ENCODE results near the gene RHEBL1.

DNA sequence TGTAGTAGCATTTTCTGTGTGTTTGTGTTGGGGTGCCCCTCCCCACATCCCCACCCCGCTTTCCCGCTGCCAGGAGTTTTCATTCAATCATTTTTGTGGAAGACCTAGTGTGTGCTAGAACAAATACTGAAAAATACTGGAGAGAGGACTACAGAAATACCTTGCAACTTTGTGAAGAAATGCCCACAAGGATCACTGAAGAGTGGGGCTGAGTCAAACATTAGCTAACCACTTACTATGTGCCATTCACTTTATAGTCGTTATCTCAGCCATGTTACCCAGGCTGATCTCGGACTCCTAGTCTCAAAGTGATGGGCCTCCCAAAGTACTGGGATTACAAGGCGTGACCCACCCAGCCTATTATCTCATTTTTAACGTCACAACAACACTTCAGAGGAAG, 41.4 kb upstream of the RHEBL1 start:
- TF ChIP-seq, protein P1, sequence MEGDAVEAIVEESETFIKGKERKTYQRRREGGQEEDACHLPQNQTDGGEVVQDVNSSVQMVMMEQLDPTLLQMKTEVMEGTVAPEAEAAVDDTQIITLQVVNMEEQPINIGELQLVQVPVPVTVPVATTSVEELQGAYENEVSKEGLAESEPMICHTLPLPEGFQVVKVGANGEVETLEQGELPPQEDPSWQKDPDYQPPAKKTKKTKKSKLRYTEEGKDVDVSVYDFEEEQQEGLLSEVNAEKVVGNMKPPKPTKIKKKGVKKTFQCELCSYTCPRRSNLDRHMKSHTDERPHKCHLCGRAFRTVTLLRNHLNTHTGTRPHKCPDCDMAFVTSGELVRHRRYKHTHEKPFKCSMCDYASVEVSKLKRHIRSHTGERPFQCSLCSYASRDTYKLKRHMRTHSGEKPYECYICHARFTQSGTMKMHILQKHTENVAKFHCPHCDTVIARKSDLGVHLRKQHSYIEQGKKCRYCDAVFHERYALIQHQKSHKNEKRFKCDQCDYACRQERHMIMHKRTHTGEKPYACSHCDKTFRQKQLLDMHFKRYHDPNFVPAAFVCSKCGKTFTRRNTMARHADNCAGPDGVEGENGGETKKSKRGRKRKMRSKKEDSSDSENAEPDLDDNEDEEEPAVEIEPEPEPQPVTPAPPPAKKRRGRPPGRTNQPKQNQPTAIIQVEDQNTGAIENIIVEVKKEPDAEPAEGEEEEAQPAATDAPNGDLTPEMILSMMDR (IDR thresholded peaks at IDR 0.05; ENCODE audit: low read depth, low read length, missing input control) = no peak
- TF ChIP-seq, protein P2, sequence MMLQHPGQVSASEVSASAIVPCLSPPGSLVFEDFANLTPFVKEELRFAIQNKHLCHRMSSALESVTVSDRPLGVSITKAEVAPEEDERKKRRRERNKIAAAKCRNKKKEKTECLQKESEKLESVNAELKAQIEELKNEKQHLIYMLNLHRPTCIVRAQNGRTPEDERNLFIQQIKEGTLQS (IDR thresholded peaks at IDR 0.05) = no peak
- TF ChIP-seq, protein P3, sequence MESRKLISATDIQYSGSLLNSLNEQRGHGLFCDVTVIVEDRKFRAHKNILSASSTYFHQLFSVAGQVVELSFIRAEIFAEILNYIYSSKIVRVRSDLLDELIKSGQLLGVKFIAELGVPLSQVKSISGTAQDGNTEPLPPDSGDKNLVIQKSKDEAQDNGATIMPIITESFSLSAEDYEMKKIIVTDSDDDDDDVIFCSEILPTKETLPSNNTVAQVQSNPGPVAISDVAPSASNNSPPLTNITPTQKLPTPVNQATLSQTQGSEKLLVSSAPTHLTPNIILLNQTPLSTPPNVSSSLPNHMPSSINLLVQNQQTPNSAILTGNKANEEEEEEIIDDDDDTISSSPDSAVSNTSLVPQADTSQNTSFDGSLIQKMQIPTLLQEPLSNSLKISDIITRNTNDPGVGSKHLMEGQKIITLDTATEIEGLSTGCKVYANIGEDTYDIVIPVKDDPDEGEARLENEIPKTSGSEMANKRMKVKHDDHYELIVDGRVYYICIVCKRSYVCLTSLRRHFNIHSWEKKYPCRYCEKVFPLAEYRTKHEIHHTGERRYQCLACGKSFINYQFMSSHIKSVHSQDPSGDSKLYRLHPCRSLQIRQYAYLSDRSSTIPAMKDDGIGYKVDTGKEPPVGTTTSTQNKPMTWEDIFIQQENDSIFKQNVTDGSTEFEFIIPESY (IDR thresholded peaks at IDR 0.05) = no peak
- no peak for TF ChIP-seq YY1 (IDR thresholded peaks at IDR 0.05)
- TF ChIP-seq GABPA (IDR thresholded peaks at IDR 0.05 in 1 of 2, conservative IDR thresholded peaks at IDR 0.05 in 1 of 2) = no peak
